HG02610 (cell line): ENCODE data around the gene GNPTG.

Source experiments
- ATAC-seq: cut with Tn5 transposase; IDR thresholded peaks from one replicate; pipeline ENCODE4 v1.9.1; 2021; ENCODE audit warnings: mild to moderate bottlenecking, moderate library complexity; ENCODE audit not compliant: unreplicated experiment

GNPTG gene

DNA sequence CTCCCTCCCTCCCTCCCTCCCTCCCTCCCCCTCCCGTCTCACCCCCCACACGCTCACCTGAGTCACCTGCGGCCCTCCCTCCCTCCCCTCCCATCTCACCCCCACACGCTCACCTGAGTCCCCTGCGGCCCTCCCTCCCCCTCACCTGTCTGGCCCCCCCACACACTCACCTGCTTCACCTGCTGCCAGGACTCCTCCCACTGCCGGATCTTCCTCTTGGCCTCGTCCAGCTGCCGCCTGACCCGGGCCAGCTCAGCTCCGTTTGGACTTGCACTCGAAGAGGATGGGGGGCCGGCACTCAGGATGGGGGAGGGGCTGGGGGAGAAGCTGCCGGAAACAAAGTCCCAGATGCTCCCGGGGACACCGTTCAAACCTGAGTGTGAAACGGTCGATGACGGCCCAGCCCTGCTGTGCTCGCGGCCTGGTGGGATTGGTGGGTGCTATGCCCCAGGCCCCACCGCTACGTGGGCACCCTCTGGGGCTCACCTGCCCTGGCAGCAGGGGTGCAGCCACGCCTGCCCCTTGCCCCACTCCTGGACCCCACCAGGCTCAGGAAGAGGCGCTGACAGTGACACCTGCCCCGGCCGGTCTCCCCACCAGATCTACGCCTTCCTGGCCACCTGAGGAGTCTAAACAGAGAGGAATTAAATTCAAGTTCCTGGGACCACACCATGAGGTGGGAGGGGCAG is 15.9 kb downstream of the GNPTG start:
- ATAC-seq: no peak

DNA sequence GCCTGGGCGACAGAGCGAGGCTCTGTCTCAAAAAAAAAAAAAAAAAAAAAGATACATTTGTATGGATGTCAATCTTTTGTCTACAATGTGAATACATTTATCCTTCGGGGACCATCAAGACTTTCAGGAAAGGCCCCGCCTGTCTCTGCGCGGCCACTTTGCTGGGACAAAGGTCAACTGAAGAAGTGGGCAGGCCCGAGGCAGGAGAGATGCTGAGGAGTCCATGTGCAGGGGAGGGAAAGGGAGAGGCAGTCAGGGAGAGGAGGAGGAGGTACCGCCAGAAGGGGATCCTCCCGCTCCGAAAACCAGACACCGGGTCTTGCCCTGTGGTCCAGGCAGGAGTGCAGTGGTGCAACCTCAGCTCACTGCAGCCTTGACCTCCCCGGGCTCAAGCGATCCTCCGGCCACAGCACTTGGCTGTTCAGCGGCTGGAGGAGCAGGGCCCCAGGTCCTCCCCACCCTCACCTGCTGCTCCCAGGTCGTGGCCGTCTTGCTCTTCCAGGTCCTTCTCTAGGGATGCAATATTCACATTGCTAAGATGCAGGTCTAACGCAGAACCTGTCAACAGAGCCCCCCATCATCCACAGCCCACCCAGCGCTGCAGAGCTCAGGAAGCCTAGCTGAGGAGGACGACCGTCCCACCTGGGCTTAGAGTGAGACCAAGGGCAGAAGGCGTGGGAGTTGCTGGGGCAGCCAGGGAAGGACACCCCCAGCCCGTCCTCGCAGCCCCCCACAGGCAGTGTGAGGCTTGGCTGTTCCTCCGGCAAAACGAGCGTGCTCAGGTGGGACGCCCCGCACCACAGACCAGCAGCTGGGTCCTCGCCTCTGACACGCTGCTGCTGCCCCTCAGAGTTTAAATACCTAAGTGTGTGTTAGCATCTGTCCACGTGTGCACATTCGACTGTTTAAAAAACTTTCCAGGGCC is 19.6 kb downstream of the GNPTG start:
- ATAC-seq: no peak

DNA sequence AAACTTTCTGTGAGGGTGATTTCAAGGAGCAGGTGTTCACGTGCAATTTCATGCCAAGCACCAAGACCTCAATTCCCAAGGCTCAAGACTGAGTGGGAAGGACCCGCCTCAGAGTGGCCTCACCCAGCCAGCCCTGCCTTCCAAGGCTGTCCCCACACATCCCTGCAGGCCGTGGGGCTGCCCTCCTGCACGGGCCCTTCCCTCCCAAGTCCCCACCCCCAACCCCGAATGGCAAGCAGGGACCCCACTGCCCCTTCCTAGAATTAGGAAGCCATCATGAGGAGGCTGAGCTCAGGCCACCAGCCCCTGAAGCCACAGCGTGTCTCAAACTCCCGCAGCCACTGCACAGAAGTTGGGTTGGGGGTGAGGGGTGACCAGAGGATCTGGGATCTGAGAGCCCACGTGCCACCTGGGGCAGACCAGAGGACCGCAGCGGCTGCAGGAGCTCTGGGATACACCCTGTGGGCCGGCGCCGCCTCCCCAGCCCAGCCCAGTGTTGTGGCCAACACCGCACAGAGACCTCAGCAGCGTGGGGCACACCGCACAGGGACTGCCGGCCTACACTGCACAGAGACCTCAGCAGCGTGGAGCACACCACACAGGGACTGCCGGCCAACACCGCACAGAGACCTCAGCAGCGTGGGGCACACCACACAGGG is 20.7 kb downstream of the GNPTG start:
- ATAC-seq: no peak

DNA sequence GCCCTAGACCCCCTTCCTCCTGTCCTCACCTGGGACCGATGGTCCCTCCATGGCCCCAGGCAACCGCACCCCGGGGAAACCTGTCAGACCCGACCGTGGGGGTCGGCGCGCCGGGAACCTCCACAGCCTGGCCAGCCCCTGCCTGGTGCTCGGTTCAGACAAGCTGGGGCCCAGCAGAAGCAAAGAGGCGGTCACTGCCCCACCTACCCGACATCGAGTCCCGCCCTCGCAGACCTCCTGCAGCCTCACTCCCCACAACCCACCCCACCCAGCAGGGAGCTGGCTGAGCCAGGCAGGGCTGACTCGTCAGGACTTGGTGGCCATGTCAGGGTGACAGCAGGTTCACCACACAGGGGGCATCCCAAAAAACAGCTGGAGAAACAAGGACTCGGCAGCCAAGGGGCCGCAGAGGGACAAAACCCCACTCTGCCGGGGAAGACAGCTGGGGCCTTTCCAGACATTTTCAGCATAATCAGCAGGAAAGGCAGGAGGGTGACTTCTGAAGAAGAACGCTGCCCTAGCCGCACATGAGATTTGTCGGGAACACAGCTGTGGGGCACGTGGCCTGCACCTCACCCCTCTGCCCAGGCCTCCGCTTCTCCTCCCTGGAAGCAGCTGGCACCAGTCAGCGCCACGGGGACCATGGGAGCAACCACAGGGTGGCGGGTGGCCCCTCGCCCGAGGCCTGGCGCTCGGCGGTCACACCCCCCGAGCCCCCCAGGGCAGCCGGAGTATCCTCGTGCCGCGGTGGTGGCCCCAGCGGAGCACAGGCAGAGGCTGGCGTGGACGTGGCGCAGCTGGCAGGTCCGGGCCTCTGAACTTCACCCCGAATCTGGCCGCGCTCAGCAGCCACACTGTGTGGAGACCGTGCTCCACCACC is 22.9 kb downstream of the GNPTG start:
- ATAC-seq: no peak

DNA sequence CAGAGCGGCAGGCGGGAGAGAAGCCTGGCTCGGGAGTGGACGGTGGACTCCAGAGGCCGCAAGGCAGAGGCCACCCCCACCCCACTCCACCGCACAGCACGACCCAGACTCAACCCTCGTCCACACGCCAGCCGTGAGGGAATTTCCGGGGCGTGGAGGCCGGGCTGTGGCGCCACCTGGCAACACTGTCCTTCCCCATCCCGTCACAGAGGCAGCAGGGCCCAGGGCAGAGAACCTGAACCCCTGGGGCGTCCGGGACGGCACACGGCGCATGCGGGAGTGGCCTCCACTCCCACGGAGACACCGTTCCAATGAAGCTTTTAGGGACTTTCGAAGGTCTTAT is 23.5 kb downstream of the GNPTG start:
- no peak for ATAC-seq

DNA sequence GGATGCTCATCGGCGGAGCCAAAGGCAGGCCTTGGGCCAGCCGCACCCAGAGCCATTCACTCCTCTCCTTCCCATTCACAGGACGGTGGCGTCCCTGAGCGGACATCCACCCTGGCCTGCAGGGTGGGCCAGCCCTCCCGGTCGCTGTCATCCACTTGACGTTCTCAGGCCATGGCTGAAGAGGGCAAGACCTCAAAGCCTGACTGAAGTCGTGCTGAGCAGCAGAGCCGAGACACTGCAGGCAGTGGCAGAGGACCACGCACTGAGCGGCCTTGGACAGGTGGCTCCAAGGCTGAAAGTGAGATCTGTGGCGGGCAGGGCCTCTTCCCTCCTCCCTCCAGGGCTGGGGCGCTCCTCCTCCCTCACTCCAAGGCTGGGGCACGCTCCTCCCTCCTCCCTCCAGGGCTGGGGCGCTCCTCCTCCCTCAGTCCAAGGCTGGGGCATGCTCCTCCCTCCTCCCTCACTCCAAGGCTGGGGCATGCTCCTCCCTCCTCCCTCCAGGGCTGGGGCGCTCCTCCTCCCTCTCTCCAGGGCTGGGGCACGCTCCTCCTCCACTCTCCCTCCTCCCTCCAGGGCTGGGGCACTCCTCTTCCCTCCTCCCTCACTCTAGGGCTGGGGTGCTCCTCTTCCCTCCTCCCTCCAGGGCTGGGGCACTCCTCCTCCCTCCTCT is 24.1 kb downstream of the GNPTG start:
- ATAC-seq: no peak

DNA sequence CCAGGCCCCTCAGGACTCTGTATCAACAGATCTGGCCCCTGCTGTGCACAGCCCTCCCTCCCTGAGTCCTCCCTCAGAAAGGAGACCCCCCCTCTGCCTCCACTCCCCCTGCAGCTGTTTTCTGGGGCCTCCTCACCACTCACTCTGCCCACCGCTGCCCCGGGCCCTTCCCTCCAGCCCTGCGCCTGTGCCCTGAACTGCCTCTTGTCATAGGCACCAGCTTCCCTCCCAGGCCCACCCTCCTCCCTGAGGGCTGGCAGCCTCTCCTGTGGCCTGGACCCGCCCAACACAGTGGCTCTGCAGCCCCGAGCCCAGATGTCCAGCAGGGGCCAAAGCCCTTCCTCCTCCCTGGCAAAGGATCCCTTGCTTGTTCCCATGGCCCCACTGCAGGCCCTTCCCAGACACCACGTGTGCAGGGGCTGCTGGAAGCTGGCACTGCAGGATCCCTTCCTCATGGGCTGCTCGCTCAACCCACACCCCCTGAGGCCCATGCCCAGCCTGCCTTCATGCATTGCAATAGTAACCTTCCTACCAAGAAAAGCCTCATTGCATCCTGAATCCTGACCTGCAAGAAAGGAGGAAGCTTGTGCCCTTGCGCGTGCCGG is 25.8 kb downstream of the GNPTG start:
- ATAC-seq: no peak

DNA sequence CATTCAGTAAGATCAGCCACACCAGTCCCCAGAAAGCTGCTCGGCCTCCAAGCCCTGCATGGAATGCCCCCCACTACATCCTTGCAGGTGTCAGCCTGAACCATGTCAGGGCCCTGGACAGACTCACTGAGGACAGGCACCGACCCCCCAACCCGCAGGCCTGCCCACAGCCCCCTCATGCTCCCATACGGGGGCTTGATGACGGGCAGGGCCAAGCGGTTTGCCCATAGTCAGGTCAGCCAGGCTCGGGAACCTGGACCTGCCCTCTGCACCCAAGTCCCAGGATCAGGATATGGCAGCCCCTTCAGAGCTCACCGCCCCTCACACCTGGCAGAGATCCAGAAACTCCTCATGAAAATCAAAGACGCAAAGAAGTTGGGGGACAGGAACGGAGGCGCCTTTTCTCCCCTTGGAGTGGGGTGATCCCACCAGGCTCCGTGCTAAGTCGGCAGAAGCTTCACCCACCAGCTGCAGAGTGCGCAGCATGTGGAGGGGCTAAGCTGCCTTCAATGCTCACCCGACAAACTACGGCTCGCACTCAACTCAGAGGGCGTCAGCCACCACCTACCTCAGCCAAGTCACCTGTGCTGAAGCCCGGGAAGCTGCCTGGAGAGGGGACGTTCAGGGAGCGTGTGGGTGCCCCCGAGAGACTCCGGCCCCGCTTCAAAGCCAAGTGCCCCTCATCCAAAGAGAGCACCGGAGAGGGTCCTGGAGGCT is 26.5 kb downstream of the GNPTG start:
- ATAC-seq: no peak

DNA sequence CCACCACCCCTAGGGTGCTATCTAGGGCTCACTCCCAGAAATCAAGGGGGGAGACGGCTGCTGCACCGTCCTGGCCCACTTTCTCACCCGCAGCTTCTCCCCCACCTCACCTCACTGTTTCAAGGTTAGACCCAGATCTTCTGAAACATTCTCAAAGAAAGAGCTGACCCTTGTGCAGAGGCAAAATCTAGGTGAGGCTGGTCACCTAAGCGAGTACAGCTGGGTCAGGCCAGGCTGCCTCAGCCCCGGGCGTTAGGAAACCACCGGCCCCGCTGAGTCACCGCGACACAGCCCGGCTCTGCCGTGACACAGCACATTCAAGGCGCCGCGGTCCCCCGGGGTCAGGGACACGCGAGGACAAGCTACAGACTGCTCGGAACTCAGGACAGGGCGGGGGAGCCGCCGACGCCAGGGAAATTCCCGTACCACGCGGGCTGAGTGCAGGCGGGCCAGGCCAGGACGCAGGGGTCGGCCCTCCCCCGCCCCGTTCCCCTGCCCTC is 27.1 kb downstream of the GNPTG start:
- peak; percentile 25 for ATAC-seq

DNA sequence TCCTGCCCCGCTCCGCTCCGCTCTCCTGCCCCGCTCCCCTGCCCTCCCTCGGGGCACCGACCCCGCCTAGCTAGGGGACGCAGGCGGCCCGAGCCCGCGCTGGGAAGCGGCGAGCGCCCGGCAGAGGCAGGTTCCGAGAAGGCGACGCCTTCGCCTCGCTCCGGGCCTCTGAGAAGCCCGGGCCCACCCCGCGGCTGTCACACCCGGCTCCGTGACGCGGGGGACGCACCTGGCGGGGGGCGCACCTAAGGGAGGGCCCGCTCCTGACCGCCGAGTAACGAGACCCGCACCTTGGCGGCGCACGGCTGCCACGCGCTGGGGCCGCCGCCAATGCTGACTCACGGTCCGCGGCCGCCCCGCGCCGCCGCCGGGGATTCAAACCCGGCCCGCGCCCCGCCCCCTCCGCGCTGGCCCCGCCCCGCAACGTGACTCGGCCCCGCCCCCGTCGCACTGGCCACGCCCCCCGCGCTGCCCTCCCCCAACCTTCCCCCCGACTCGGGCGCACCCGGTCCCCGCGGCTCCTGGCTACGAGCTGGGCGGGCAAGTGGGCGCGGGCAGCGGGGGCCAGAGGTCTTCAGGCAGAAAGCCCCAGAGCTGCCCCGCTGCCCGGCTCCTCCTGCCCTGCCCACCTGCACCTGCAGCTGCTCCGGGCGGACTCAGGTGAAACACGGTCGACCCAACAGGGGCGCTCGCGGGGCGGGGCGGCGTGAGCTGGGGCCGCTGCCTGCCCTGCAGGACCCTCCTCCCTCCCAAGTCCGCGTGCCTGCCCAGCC is 27.8 kb downstream of the GNPTG start:
- ATAC-seq: peak; percentile 37

DNA sequence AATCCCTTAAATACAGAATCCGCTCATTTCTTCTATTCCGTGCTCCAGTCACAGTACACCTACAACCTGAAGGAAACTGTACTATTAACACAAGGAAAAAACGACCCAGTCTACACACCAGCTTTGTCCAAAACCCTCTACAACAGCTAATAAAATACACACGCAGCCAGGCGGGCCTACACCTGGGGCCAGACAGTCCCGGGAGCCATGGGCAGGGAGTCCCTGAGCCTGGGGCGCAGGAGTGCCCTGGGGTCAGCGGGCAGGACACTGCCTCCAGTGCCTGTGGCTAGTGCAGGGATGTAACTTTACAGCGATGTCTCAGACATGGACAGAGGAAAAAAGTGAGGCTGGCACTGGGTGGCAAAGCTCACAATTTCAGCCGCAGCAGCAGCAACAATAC is 28.5 kb downstream of the GNPTG start:
- ATAC-seq: no peak

DNA sequence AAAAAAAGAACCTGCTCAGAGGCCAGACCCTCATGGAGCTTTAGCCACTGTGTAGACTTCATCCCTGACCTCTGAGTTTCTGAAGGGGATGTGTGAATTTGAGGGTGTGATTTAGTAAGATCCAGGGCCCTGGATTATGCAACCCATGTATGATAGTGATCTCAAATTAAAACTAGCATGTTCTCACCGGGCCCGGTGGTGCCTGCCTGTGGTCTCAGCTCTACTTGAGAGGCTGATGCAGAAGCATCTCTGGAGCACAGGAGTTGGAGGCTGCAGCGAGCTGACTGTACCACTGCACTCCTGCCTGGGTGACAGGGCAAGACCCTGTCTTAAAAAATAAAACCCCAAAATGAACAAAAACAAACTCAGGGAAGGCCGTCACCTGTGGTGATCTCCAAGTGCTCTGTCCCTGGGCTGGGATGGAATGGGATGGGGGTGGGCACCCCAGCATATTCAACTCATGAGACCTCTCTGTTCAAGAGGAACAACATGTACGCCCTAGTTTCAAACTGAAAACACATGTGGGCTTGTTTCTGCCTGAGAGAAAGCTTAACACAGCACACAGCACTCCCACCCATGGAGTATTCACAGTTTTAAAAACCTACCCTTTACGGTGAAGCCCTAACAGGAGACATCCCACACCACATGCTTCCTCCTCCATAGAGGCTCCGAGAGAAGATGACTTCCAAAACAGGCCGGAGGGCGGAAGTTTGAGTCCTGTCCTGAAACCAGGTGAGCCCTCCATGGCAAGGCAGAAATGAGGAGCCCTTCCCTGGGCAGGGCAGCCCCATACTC is 30.1 kb downstream of the GNPTG start:
- ATAC-seq: no peak

DNA sequence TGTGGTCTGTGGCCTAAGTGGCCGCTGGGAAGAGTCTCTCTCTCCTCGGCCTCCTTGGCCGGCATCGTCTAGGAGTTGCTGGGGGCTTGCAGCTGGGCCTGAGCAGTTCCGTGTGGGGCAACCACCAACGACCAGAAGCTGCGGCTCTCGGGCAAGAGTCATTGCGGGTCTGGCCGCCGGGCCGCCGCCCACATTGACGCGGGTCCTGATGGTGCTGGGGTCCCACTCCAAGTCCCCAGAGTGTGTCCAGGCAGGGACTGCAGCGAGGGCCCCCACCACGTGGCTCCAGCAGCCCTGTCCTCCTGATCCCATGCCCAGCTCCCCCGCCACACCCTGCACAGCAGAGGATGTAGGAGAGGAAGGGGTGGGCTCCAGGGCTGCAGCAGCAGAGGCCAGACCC is 31.8 kb downstream of the GNPTG start:
- no peak for ATAC-seq

DNA sequence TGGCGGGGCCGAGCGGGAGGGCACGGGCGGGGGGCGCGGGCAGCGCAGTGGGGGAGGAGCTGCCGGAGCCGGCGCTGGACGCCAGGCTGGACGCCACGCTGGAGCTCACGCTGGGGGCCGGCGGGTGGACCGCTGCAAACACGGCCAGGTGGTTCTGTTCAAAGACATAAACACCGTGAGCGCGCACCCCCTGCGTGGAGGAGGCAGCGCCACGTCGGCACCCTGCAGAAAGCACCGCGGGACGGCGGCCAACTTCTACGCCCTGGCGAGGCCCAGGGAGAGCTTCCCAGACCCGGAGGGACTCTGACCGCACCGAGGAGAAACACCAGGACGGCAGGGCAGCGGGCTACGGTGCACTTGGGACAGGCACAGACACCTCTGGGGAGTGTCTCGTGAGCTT is 33.5 kb downstream of the GNPTG start:
- ATAC-seq: no peak

DNA sequence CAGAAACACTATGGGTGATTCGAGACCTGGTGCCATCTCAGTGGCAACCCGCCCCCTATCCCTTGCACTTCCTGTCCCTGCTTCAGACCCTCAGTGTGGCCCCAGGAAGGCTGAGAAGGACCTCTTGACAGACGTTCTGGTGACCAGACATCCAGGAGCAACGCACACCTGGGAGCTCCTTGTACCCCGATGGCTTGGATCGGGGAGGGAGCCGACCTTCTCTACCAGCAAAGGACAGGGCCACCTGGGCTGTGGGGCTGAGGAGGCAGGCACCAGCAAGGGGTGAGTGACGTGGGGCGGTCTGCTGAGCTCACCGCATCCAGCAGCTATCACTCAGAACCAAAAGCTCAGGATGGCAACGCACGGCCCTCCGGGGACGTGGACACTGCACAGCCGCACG is 35.6 kb downstream of the GNPTG start:
- ATAC-seq: no peak

DNA sequence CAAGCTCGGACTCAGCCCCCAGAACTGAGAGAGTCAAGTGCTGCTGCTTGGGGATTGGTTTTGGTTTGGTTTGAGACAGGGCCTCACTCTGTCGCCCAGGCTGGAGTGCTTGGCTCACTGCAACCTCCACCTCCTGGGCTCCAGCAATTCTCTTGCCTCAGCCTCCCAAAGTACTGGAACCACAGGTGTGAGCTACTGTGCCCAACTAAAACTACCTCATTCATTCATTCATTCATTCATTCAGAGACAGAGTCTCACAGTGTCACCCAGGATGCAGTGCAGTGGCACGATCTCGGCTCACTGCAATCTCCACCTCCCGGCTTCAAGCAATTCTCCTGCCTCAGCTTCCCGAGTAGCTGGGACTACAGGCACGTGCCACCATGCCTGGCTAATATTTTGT is 38.0 kb downstream of the GNPTG start:
- ATAC-seq: no peak

DNA sequence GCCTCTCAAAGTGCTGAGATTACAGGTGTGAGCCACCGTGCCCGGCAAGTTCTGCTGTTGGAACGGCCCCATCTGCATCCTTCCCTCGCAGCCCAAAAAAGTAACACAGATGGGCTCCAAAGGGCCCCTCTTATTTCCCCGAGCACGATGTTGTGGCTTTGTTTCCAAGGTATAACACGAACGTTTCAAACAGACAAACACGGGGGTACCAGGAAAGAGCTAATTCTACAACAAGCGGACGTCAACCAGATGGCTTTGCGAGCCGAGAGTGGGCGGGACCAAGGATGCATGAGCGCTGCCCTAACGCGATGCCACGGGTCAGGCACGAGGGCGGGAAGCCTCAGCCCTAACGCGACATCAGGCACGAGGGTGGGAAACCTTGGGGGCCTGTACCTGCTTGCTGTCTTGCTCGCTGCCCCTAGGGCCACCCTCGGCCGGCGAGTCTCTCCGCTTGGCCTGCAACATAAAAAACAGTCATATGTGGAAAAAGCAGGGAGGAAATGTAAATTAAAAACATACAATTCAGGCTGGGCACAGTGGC is 38.6 kb downstream of the GNPTG start:
- ATAC-seq: no peak
